HepG2 (cell line): ENCODE results near the gene YIPF5. TPM values are rescaled to one million over a fixed set of nuclear protein-coding genes. Genes with fewer than 3 reads are reported as not detected.

ENCODE experiments used
- ATAC-seq: fragments of 200-7000 bp; cut with Tn5 transposase; 3 replicates; pipeline ENCODE4 v1.9.1; 2020; ENCODE audit warnings: mild to moderate bottlenecking, moderate library complexity
- BruUV-seq: library from RNA; stranded (reverse); fragments of 400-500 nt; replicated peaks from 2 replicates; lab custom pipeline; 2021; lab: Mats Ljungman, UMichigan
- CTCF ChIA-PET: fragments of 300-600 bp; formaldehyde crosslinking; extraction: SDS; loops from one replicate; lab custom pipeline; 2021; ENCODE audit warnings: low total read pairs, inconsistent platforms, low intra/inter-chr PET ratio; lab: Yijun Ruan, JAX
- POLR2A ChIA-PET: fragments of 350-600 bp; sonication (Branson Sonifier 250); formaldehyde crosslinking; loops from one replicate; lab custom pipeline; 2020; ENCODE audit warnings: antibody characterized with exemption, inconsistent platforms; lab: Yijun Ruan, JAX
- DNase-seq: peaks from one replicate; pipeline ENCODE4 v3.0.0-alpha.2; 2015; ENCODE audit warnings: low spot score
- FAIRE-seq: peaks from 3 replicates; lab custom pipeline; 2011; peaks lifted over from hg19 to GRCh38; lab: Jason Lieb, UNC
- H2AFZ ChIP-seq: one replicate; pipeline ENCODE4 v1.6.1; 2011; ENCODE audit warnings: low read length, inconsistent platforms
- H3K27ac ChIP-seq: fragments of 300-600 bp; 3 replicates; pipeline ENCODE4 v1.8.0; 2011; ENCODE audit warnings: mixed run types, mild to moderate bottlenecking, mixed read lengths, low read length, inconsistent platforms; ENCODE audit not compliant: insufficient read depth; ENCODE audit errors: extremely low read length
- H3K27me3 ChIP-seq, 2 experiments: fragments of 200-600 bp in 1 of 2; 2 replicates in 1 of 2; 3 replicates in 1 of 2; pipeline versions ENCODE4 v1.6.0 to v1.8.0; 2011; ENCODE audit warnings: low read length in 2 of 2, mild to moderate bottlenecking in 2 of 2, moderate library complexity in 2 of 2, inconsistent platforms in 1 of 2; ENCODE audit not compliant: insufficient read depth in 2 of 2, control insufficient read depth in 1 of 2
- H3K36me3 ChIP-seq, 2 experiments: fragments of 200-600 bp in 1 of 2; replicated peaks in 1 of 2; 2 replicates in 1 of 2; 3 replicates in 1 of 2; pipeline versions ENCODE4 v1.5.1 to v1.8.0; 2011; ENCODE audit warnings: low read length in 2 of 2, inconsistent platforms in 1 of 2; ENCODE audit not compliant: insufficient read depth in 2 of 2, control insufficient read depth in 1 of 2
- H3K4me1 ChIP-seq: 2 replicates; pipeline ENCODE4 v1.5.1; 2012; ENCODE audit warnings: low read length, inconsistent platforms; ENCODE audit not compliant: insufficient read depth
- H3K4me2 ChIP-seq: 2 replicates; pipeline ENCODE4 v1.6.0; 2011; ENCODE audit warnings: low read depth, low read length, inconsistent platforms
- H3K4me3 ChIP-seq, 3 experiments: fragments of 200-600 bp in 1 of 3; sonication (generic), shearing (Covaris generic) in 1 of 3; replicated peaks in 1 of 3; 2 replicates each; pipeline ENCODE4 v1.5.1; 2011 to 2016; ENCODE audit warnings: low read length in 3 of 3, inconsistent platforms in 2 of 3, low read depth in 2 of 3, mild to moderate bottlenecking in 2 of 3, control low read depth in 1 of 3, mixed read lengths in 1 of 3; ENCODE audit not compliant: insufficient read depth in 1 of 3
- H3K79me2 ChIP-seq: one replicate; pipeline ENCODE4 v1.6.1; 2011; ENCODE audit warnings: low read length, inconsistent platforms; ENCODE audit not compliant: insufficient read depth
- H3K9ac ChIP-seq: 2 replicates; pipeline ENCODE4 v1.6.0; 2011; ENCODE audit warnings: mild to moderate bottlenecking, low read depth, low read length, inconsistent platforms; ENCODE audit not compliant: insufficient read depth
- H3K9me3 ChIP-seq: 2 replicates; pipeline ENCODE4 v1.5.1; 2012; ENCODE audit warnings: mild to moderate bottlenecking, low read length
- H4K20me1 ChIP-seq: 2 replicates; pipeline ENCODE4 v1.6.0; 2011; ENCODE audit warnings: inconsistent platforms, mild to moderate bottlenecking, low read length, moderate library complexity; ENCODE audit not compliant: insufficient read depth
- CEBPB ChIP-seq: IDR thresholded peaks from 2 replicates; pipeline ENCODE4 v1.6.1; 2011; ENCODE audit warnings: low read depth, low read length, improper control_type of control experiment, borderline replicate concordance
- DPF2 ChIP-seq: sonication (generic); formaldehyde crosslinking; IDR thresholded peaks from 2 replicates; pipeline ENCODE4 v1.4.0; 2020; ENCODE audit warnings: mild to moderate bottlenecking, low read depth, missing genetic modification reagents, borderline replicate concordance
- FLYWCH1 ChIP-seq: sonication (generic); formaldehyde crosslinking; IDR thresholded peaks from 2 replicates; pipeline ENCODE4 v1.8.1; 2023; ENCODE audit warnings: mild to moderate bottlenecking, missing genetic modification reagents
- FOXC1 ChIP-seq: sonication (generic); formaldehyde crosslinking; IDR thresholded peaks from 2 replicates; pipeline ENCODE4 v1.8.0; 2022; ENCODE audit warnings: mild to moderate bottlenecking, missing genetic modification reagents, borderline replicate concordance
- IKZF5 ChIP-seq: IDR thresholded peaks from 2 replicates; pipeline ENCODE4 v1.6.1; 2018; ENCODE audit warnings: missing genetic modification reagents, mild to moderate bottlenecking, missing compliant biosample characterization
- MED13 ChIP-seq: sonication (generic); formaldehyde crosslinking; IDR thresholded peaks from 2 replicates; pipeline ENCODE4 v1.5.0; 2020; ENCODE audit warnings: missing genetic modification reagents
- NCOA2 ChIP-seq: sonication (generic); formaldehyde crosslinking; IDR thresholded peaks from 2 replicates; pipeline ENCODE4 v1.8.0; 2022; ENCODE audit warnings: inconsistent platforms
- NFKBIZ ChIP-seq: IDR thresholded peaks from 2 replicates; pipeline ENCODE4 v1.6.1; 2018; ENCODE audit warnings: missing genetic modification reagents, missing compliant biosample characterization
- NR2C2 ChIP-seq: sonication (generic); formaldehyde crosslinking; IDR thresholded peaks from 2 replicates; pipeline ENCODE4 v1.4.0; 2020; ENCODE audit warnings: missing genetic modification reagents, mild to moderate bottlenecking, moderate library complexity, borderline replicate concordance
- PLRG1 ChIP-seq: fragments of 450-650 bp; conservative IDR thresholded peaks from 2 replicates; pipeline ENCODE4 v1.6.1; 2016
- RARA ChIP-seq: IDR thresholded peaks from 2 replicates; pipeline ENCODE4 v1.6.1; 2016; ENCODE audit warnings: missing genetic modification reagents, missing compliant biosample characterization
- SOX6 ChIP-seq, 2 experiments: fragments of 450-650 bp in 1 of 2; sonication (generic) in 1 of 2; formaldehyde crosslinking in 1 of 2; IDR thresholded peaks; 2 replicates each; pipeline versions ENCODE4 v1.4.0 to v1.6.1; 2017 to 2020; ENCODE audit warnings: antibody characterized with exemption in 1 of 2, mild to moderate bottlenecking in 1 of 2, missing genetic modification reagents in 1 of 2
- ZBTB10 ChIP-seq: sonication (generic); formaldehyde crosslinking; IDR thresholded peaks from 2 replicates; pipeline ENCODE4 v1.4.0; 2020; ENCODE audit warnings: missing genetic modification reagents, borderline replicate concordance
- ZFP36L2 ChIP-seq: sonication (generic); formaldehyde crosslinking; IDR thresholded peaks from 2 replicates; pipeline ENCODE4 v1.4.0; 2020; ENCODE audit warnings: missing genetic modification reagents
- ZNF883 ChIP-seq: sonication (generic); formaldehyde crosslinking; IDR thresholded peaks from 2 replicates; pipeline ENCODE4 v1.5.1; 2020; ENCODE audit warnings: mild to moderate bottlenecking, missing genetic modification reagents; ENCODE audit errors: not compliant biosample characterization
- ZSCAN30 ChIP-seq: sonication (generic); formaldehyde crosslinking; IDR thresholded peaks from 2 replicates; pipeline ENCODE4 v1.5.0; 2020; ENCODE audit warnings: mild to moderate bottlenecking, missing genetic modification reagents
- ZUFSP ChIP-seq: sonication (generic); formaldehyde crosslinking; IDR thresholded peaks from 2 replicates; pipeline ENCODE4 v1.9.0; 2021; ENCODE audit warnings: missing genetic modification reagents, mild to moderate bottlenecking, borderline replicate concordance
- WGBS: methylation state at CpG from one replicate; pipeline ENCODE4 v1.1.6; 2017; ENCODE audit warnings: low lambda C conversion rate; 5-methylcytosine and 5-hydroxymethylcytosine counted together
- in situ Hi-C: cut with HindIII; loops from 2 replicates; pipeline ENCODE4 v1.10.0; 2017; ENCODE audit warnings: low pct_unique_long_range_greater_than_20kb; ENCODE audit not compliant: extremely low pct_ligation_motif_present
- intact Hi-C: fragments of 100-400 bp; cut with micrococcal nuclease; formaldehyde crosslinking; loops from one replicate; pipeline ENCODE4 v1.10.0; 2022; ENCODE audit not compliant: unreplicated experiment
- polyA plus RNA-seq, 8 experiments: library from polyadenylated mRNA; depleted of rRNA in 3 of 8; stranded (reverse) in 7 of 8; unstranded in 1 of 8; fragments of >200 nt; fragmentation: Illumina TruSeq in 4 of 8; extraction: Trizol in 4 of 8; gene quantifications; 2 replicates each; pipeline versions ENCODE4 v1.2.1 to v1.2.3, GENCODE V29; 2011 to 2016; ENCODE audit warnings: low read depth in 4 of 8, missing spikeins in 1 of 8, mixed read lengths in 1 of 8; ENCODE audit not compliant: insufficient read depth in 1 of 8
- total RNA-seq, 5 experiments: library from RNA; depleted of rRNA; stranded (reverse); fragments of >200 nt; fragmentation: Illumina TruSeq; extraction: Trizol; gene quantifications; 2 replicates each; pipeline ENCODE4 v1.2.3, GENCODE V29; 2016; ENCODE audit warnings: low read depth in 1 of 5

YIPF5 gene
- total and polyA plus RNA-seq, 2 of the 13 experiments (the other 11 are each of a cell fraction or from before 2014, with no cell fraction given) = 61.4 to 73.6 TPM

- Histone ChIP-seq H4K20me1 (no peaks in the 10 kb centered on the region), H3K9ac (no peak overlapping the region), H3K27ac (no peak overlapping the region), H3K36me3 (no peaks in the 10 kb centered on the region), H3K9me3 (no peaks in the 10 kb centered on the region), H3K4me3 (no peak overlapping the region), H3K4me2 (no peak overlapping the region), H3K4me1 (no peaks in the 10 kb centered on the region), H3K79me2 (no peaks in the 10 kb centered on the region), H3K27me3 (no peaks in the 10 kb centered on the region), H2AFZ (no peak overlapping the region)
- TF ChIP-seq FOXC1 (CRISPR knock-in tag) (no peak), PLRG1 (no peak), FLYWCH1 (CRISPR knock-in tag) (no peak), NR2C2 (CRISPR knock-in tag) (no peak), ZFP36L2 (CRISPR knock-in tag) (no peak), ZUFSP (no peak), CEBPB (no peak), NCOA2 (CRISPR knock-in tag) (no peak), ZSCAN30 (no peak), ZBTB10 (CRISPR knock-in tag) (no peak), MED13 (CRISPR knock-in tag) (no peak), RARA (CRISPR knock-in tag) (no peak), NFKBIZ (CRISPR knock-in tag) (no peak), ZNF883 (CRISPR knock-in tag) (no peak), IKZF5 (CRISPR knock-in tag) (no peak), SOX6 (IDR thresholded peaks at IDR 0.05) (no peak), SOX6 (CRISPR knock-in tag; IDR thresholded peaks at IDR 0.05) (no peak), DPF2 (CRISPR knock-in tag) (no peak)
- in situ Hi-C loops (no loop called here), intact Hi-C loops (no loop called here)
- BruUV-seq = no TSS peak
- POLR2A ChIA-PET = no interaction called here
- ATAC-seq (no peak), DNase-seq (no peak), FAIRE-seq (no peak)
- WGBS = 0% methylated on average over 3 of the region's 4 CpGs
- CTCF ChIA-PET = no interaction called here
Measured at GRCh38 chr5:144128844-144129243, 41.6 kb downstream of the YIPF5 start.
